SK-N-SH (cell line): ENCODE data around the gene AGMO.

Experiments used
- CHD2 ChIP-seq: fragments of 150-350 bp; IDR thresholded peaks from 2 replicates; pipeline ENCODE4 v1.6.1; 2018; ENCODE audit warnings: low read length; ENCODE audit not compliant: partially characterized antibody
- CTCF ChIP-seq: fragments of 200-600 bp; sonication (generic); IDR thresholded peaks from 2 replicates; pipeline ENCODE4 v1.6.1; 2017; ENCODE audit warnings: antibody characterized with exemption, mild to moderate bottlenecking, moderate library complexity
- EP300 ChIP-seq, 2 experiments: IDR thresholded peaks; 2 replicates each; pipeline versions ENCODE4 v1.4.0 to v1.6.1; 2012; ENCODE audit warnings: borderline replicate concordance in 1 of 2, low read depth in 1 of 2, low read length in 1 of 2
- EZH2phosphoT487 ChIP-seq: fragments of 200-600 bp; sonication (generic); IDR thresholded peaks from 2 replicates; pipeline ENCODE4 v1.6.1; 2017; ENCODE audit warnings: low read depth, mixed run types, mild to moderate bottlenecking, antibody characterized with exemption, moderate library complexity, borderline replicate concordance
- FOSL2 ChIP-seq: IDR thresholded peaks from 2 replicates; pipeline ENCODE4 v1.4.0; 2012; ENCODE audit warnings: low read depth, mild to moderate bottlenecking, moderate library complexity, borderline replicate concordance
- FOXM1 ChIP-seq: IDR thresholded peaks from 2 replicates; pipeline ENCODE4 v1.4.0; 2012; ENCODE audit warnings: low read depth, mild to moderate bottlenecking
- JUND ChIP-seq: IDR thresholded peaks from 2 replicates; pipeline ENCODE4 v1.4.0; 2012
- MAX ChIP-seq: IDR thresholded peaks from 2 replicates; pipeline ENCODE4 v1.4.0; 2012; ENCODE audit warnings: low read depth
- MXI1 ChIP-seq: IDR thresholded peaks from 2 replicates; pipeline ENCODE4 v1.6.1; 2012; ENCODE audit warnings: mild to moderate bottlenecking, low read depth, low read length, improper control_type of control experiment
- NFIC ChIP-seq: IDR thresholded peaks from 2 replicates; pipeline ENCODE4 v1.4.0; 2012; ENCODE audit warnings: borderline replicate concordance
- PBX3 ChIP-seq: IDR thresholded peaks from 2 replicates; pipeline ENCODE4; 2012
- SIN3A ChIP-seq: IDR thresholded peaks from 2 replicates; pipeline ENCODE4 v1.6.1; 2012; ENCODE audit warnings: low read depth, mild to moderate bottlenecking, low read length, moderate library complexity, borderline replicate concordance
- TCF12 ChIP-seq: IDR thresholded peaks from 2 replicates; pipeline ENCODE4 v1.4.0; 2012

- TF ChIP-seq MAX (no peak), CTCF (no peak), SIN3A (no peak), MXI1 (no peak), FOXM1 (no peak), CHD2 (no peak), FOSL2 (no peak), NFIC (no peak), TCF12 (no peak), EZH2phosphoT487 (no peak), JUND (no peak), PBX3 (no peak), EP300 (IDR thresholded peaks at IDR 0.05; ENCODE audit: borderline replicate concordance in 1 of 2, low read depth in 1 of 2, low read length in 1 of 2) (no peak)
These were observed 273.1 kb downstream of the AGMO start for GRCh38 chr7:15288741-15289140.
